Measurements from ENCODE around the gene MCC.

Gene MCC

DNA sequence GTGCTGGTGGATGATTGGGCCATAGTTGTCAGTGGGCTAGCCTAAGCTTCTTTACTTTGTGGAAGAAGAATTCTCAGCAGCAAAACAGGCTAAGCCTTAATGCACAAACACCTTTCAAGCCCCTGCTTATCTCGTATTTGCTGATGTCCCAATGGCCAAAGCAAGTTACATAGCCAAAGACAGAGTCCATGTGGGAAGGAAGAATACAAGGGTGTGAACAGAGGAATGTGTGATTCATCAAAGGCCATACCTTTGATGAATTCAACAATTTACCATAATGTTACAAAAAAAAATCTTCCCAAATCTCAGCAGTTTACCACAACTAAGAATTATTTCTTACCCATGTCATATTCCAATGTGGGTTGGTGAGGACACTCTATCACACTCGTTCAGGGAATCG lies 24.1 kb upstream of the MCC start:
- no peak overlapping the region for H3K27ac ChIP-seq
- POLR2A ChIA-PET (ENCODE audit: low non-redundant PET) = no interaction called here
- CTCF ChIA-PET = interaction anchor here (1.0 to 2.0 kb wide), 2 partner anchors 133 to 175 kb away, joined by 6 to 7 read pairs; no protein-coding TSS in a partner anchor
- DNase-seq (ENCODE audit: low spot score) = no peak
- TF ChIP-seq, protein P1, sequence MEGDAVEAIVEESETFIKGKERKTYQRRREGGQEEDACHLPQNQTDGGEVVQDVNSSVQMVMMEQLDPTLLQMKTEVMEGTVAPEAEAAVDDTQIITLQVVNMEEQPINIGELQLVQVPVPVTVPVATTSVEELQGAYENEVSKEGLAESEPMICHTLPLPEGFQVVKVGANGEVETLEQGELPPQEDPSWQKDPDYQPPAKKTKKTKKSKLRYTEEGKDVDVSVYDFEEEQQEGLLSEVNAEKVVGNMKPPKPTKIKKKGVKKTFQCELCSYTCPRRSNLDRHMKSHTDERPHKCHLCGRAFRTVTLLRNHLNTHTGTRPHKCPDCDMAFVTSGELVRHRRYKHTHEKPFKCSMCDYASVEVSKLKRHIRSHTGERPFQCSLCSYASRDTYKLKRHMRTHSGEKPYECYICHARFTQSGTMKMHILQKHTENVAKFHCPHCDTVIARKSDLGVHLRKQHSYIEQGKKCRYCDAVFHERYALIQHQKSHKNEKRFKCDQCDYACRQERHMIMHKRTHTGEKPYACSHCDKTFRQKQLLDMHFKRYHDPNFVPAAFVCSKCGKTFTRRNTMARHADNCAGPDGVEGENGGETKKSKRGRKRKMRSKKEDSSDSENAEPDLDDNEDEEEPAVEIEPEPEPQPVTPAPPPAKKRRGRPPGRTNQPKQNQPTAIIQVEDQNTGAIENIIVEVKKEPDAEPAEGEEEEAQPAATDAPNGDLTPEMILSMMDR (conservative IDR thresholded peaks at IDR 0.05; ENCODE audit: low read depth) = no peak

- TF ChIP-seq, protein P1 (conservative IDR thresholded peaks at IDR 0.05; ENCODE audit: low read depth) = peak; percentile 90
- ChIA-PET POLR2A (ENCODE audit: low non-redundant PET) (no interaction called here), CTCF (interaction anchor here (0.6 to 2.6 kb wide), 18 partner anchors 9 to 521 kb away, joined by 3 to 50 read pairs (median 4); no protein-coding TSS in a partner anchor)
- DNase-seq (ENCODE audit: low spot score) = peak; percentile 53
- H3K27ac ChIP-seq = no peak overlapping the region
Observed at GRCh38 chr5:113510836-113511451, 22.7 kb upstream of the MCC start.

GRCh38 chr5:113508756-113509155 lies 20.5 kb upstream of the MCC start:
- CTCF ChIA-PET = interaction anchor here (0.6 to 2.6 kb wide), 2 partner anchors 287 to 513 kb away, joined by 3 to 14 read pairs; no protein-coding TSS in a partner anchor
- TF ChIP-seq, protein P1 (conservative IDR thresholded peaks at IDR 0.05; ENCODE audit: low read depth) = no peak
- POLR2A ChIA-PET (ENCODE audit: low non-redundant PET) = no interaction called here
- H3K27ac ChIP-seq = no peak overlapping the region
- DNase-seq (ENCODE audit: low spot score) = no peak

- ChIA-PET POLR2A (ENCODE audit: low non-redundant PET) (no interaction called here), CTCF (interaction anchor here (0.6 to 0.7 kb wide), 2 partner anchors 26 to 127 kb away, joined by 3 to 5 read pairs; no protein-coding TSS in a partner anchor)
- TF ChIP-seq, protein P1 (conservative IDR thresholded peaks at IDR 0.05; ENCODE audit: low read depth) = no peak
- DNase-seq (ENCODE audit: low spot score) = no peak
- no peak overlapping the region for H3K27ac ChIP-seq
Observed at GRCh38 chr5:113507601-113508000, 19.3 kb upstream of the MCC start.

GRCh38 chr5:113505181-113505580 lies 16.9 kb upstream of the MCC start:
- H3K27ac ChIP-seq = no peak overlapping the region
- ChIA-PET POLR2A (ENCODE audit: low non-redundant PET) (no interaction called here), CTCF (no interaction called here)
- TF ChIP-seq, protein P1 (conservative IDR thresholded peaks at IDR 0.05; ENCODE audit: low read depth) = no peak
- peak; percentile 49 for DNase-seq (ENCODE audit: low spot score)

DNA sequence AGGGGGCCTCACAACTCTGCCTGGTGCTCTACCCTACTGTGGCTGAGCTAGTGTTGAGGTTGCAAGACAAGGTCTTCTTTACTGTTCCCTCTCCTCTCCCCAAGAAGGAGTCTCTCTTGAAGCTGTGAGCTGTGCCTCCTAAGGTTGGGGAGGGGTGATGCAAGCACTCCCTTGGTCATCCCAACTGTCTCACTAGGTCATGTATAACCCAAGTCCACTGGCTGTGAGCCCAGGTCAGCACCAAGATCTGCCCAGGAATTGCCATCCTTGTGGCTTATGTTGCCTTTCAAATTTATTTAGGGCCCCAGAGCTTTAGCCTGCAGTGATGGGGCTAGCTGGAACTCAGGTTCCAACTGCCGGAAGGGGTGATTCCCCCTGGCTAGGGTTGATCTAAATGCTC lies 14.9 kb upstream of the MCC start:
- no peak for DNase-seq (ENCODE audit: low spot score)
- H3K27ac ChIP-seq = no peak overlapping the region
- POLR2A ChIA-PET (ENCODE audit: low non-redundant PET) = no interaction called here
- CTCF ChIA-PET = interaction anchor here (0.6 to 1.6 kb wide), 3 partner anchors 8 to 75 kb away, joined by 3 to 5 read pairs (median 3); no protein-coding TSS in a partner anchor
- TF ChIP-seq, protein P1 (conservative IDR thresholded peaks at IDR 0.05; ENCODE audit: low read depth) = no peak
